OCI-M1 (cell line): Measurements from ENCODE around the gene SDC1.
"Not testable (repeated sequence)": the region's sequence is repeated elsewhere in the genome, so short reads cannot be mapped to it uniquely, and the experiment has no call there.

ENCODE experiments used
- DNase-seq: peaks from one replicate; lab custom pipeline; 2025; lab: John Stamatoyannopoulos, UW

The SDC1 gene, protein sequence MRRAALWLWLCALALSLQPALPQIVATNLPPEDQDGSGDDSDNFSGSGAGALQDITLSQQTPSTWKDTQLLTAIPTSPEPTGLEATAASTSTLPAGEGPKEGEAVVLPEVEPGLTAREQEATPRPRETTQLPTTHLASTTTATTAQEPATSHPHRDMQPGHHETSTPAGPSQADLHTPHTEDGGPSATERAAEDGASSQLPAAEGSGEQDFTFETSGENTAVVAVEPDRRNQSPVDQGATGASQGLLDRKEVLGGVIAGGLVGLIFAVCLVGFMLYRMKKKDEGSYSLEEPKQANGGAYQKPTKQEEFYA

DNA sequence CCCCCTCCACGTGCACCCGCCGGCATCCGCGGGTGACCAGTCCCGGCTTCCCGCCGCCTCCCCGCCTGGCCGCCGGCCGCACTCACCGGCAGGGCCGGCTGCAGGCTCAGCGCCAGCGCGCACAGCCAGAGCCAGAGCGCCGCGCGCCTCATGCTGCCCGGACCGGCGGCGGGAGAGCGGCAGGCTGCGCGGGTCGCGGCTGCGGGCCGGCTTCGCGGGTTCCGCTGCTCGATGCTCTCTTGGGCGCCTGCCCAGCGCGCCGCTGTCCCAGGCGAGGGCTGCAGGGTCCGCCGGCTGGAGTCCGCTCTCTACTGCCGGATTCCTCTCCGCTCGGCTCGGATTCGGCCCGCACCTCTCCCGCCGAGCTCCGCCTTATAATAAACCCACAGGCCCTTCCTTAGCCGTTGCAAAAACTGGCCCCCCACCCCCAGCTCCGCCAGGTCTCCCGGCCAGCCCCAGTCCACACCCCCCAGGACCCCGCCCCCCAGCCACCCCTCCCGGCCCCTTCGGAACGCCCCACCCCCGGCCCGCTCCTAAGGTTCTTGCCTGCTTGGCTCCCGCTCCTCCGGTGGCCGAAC is at the start of gene SDC1:
SDC1 (minus strand) TSS at position 415 of the 578 bp plus-strand sequence; CDS start at position 152, 263 bp downstream.
- DNase-seq, result peak; percentile 20

DNA sequence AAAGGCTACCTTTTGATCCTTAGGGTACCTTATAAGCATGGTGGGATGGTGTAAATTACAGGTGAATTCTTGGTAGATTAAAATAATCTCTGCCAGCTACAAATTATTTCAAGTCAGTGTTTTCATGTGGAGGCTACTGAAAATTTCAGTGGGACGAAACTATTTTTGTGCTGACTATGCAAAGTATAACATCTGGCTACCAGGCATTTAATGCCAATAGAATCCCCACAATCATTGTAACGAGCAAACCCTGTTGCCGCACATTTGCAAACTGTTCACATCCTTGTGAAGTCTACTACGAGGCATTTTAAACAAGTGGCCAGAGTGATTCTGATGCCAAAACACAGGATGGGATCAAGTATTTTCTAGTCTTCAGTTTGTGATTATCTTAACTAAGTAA is 48.1 kb upstream of the SDC1 start:
- no peak for DNase-seq

DNA sequence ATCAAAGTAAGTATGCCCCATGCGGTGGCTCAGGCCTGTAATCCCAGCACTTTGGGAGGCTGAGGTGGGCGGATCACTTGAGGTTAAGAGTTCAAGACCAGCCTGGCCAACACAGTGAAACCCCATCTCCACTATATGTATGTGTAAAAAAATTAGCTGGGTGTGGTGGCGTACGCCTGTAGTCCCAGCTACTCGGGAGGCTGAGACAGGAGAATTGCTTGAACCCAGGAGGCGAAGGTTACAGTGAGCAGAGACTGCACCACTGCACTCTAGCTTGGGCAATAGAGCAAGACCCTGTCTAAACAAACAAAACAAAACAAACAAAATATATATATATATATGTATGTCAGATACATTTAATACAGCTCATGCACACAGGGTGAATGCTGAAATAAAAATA is 43.4 kb upstream of the SDC1 start:
- DNase-seq, result not testable (repeated sequence)

DNA sequence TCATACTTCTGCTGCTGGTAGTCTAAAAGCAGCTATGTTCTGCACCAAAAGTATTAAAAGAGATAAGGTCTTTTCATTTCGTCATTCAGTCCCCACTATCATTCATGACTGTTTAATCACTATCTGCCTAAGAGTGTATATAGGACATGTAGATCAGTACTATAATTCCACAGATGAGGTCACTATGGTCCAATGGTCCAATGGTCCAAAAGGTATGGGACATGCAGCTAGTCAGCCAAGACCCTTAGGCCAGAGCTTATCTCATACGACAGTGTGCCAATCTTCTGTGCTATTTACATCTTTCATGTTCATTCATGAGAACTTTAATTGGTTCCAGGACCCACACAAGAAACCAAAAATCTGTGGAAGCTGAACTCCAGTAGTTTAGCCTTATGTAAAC is 42.6 kb upstream of the SDC1 start:
- no peak for DNase-seq

DNA sequence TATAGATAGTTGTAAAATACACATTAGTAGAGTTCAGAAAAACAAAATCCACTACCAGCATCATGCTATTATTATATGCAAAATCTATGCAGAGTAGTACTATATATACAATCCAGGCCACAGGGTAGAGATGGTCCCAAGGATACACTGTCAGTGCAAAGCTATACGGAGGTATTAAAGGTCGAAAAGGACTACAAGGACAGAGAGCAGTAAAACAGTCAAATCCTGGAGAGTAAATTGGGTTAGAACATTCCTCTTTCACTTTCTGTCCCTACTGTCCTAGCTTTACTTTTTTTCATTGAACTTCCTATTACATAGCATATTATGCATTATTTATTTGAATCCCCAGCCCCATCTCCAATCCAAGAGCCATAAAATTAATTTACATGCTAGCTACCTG is 39.7 kb upstream of the SDC1 start:
- DNase-seq, result no peak

DNA sequence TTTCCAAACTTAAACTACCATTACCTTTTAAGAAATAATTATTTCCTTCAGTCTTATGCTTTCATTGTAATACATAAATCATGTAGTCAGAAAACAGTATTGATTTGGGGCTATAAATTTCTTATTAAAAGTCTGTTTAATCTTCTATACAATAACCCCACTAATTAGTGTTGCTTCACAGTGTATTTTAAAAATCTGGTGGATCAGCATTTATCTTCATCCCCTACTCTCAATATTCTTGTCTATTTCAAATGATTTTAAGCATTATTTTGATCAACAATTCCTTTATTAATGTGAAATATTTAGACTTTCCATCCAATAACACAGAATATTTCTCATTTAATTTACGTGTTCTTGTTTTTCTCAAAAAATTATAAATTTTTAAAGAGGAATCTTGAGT is 32.5 kb upstream of the SDC1 start:
- no peak for DNase-seq

DNA sequence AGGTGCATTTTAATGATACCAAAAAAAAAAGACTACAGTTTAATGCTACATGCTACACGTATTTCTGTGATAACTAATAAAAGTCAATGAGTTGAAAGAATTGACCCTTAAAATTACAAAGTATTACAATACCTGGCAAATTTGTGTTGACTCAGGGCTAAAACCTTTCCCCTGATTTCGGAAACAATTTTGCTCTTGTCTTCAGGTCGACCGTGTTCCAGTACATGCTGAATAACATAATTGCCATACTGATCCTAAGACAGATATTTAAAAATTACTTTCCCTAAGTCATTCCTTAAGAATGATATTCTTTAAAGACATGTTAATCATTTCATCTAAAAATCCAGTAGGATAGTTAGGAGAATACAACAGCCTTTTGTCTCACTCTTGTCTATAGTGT is 29.8 kb upstream of the SDC1 start:
- no peak for DNase-seq

DNA sequence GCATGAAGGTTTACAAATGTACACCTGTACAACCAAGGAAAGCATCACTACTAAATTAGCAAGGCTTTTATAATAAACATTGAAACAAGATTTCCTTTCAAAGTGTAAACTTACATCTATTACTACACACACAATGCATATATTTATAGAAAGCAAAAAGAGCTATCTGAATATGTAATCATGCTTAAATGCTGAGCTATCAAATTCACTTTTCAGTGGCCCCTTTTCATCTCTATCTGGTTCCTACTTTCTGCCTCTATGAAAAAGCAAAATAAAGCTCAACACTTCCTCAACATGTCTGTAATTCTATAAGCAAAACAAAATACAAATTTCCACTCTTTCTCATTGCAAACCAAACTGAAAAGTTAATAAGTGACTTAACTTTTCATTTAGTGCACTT is 25.5 kb upstream of the SDC1 start:
- no peak for DNase-seq

DNA sequence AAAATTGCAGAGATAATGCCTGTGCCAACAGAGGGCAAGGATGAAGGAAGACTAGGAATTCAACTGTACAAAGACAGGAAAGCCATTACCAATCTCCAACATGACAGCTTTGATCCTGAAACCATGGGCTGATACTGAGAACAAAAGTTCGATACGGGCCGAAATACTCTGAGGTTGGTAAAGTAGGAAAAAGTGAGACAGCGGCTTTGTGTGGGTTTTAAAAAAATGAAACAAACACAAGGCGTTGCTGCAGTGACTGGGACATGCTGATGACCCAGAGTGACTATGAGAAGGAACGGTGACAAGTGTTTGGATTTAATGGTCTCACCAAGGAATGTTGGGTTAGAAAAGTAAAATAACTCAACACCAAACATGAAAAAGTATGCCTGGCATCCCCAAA is 24.2 kb upstream of the SDC1 start:
- DNase-seq, result no peak

DNA sequence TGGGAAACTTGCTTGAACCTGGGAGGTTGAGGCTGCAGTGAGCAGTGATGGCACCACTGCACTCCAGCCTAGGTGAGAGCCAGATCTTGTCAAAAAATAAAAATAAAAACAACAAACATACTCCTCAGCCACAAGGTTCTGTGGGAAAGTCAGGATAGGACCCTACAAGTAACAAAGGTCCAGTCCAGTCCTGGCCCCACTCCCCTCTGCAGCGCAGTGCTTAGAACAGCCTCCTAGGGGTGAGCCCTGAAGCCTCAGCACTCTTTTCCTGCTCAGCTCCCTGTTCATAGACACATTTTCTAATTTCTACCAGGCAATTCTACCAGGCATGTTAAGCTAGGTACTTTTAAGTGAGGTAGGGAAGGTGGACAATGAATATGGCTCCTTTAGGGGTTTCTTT is 22.2 kb upstream of the SDC1 start:
- DNase-seq, result no peak

DNA sequence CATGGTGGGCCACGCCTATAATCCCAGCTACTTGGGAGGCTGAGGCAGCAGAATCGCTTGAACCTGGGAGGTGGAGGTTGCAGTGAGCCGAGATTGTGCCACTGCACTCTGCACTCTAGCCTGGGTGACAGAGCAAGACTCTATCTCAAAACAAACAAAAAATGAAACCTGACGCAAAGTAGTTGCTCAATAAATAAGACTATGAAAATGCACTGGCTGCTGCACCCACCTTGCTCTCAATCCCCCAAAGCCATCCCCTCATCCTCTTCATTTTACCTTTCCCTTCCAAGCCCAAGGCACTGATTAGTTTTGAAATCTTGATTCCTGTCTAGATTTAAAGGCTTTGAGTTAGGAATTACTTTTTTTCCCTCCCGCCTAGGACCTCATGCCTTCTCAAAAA is 18.7 kb upstream of the SDC1 start:
- not testable (repeated sequence) for DNase-seq

DNA sequence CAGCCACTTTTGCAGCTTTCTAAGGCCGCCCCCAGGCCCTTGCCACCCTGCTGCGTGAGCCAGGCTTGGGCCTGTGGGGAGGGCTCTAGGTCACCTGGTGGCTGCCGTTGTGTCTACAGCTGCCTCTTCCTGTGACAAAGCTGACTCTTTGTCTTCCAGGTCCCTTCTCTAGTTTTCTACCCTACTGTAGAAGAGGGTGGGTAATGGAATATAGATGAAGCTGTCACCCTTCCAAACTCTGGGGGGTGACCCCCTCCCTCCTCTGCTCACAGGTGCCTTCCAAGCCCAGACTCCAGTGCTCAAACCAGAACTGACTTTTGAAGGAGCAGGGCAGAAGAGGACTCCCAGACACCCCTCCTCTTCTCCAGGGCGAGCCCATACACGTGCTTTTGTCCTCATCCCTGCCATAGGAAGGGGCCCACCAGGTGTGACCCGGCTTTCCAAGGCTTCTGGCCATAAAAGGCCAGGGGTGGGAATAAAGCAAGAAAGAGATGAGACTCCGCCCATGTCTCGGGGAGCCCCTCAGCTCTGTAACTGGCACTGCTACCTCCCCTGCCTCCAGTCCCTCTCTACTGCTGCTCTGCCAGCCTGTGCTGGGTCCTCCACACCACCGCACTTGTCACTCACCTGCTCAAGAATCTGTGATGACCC is 17.9 kb upstream of the SDC1 start:
- no peak for DNase-seq

DNA sequence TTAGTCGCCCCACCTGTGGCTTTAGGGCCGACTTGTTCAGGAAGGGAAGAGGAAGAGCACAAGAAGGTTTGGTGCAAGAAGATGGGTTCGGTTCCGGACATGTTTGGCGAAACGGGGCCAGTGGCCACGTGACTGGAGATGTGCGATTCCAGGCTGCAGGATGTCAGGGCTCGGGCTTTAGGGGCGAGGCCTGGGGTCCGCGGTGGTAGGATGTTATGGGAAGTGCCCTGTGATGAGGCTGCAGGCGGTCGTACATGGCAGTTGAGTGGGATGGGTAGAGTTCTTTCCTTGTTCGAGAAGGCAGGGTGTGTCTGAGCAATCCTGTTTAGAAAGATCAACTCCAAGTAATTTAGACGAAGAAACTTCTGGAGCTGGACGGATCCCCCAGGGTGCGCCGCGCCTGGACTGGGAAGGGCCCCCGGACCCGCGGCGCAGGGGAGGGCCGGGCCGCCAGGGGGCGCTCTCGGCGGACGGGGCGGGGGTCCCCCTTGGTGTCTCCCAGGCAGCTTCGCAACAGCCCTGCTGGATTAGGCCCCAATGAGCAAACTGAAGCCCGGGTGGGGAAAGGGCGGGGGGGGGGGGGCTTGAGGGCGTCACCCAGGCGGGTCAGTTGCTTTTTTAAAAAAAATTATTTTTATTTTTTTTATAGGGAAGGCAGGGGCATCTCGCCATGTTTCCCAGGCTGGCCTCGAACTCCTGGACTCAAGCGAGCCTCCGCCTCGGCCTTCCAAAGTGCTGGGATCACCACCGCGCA is 17.2 kb upstream of the SDC1 start:
- DNase-seq, result no peak

DNA sequence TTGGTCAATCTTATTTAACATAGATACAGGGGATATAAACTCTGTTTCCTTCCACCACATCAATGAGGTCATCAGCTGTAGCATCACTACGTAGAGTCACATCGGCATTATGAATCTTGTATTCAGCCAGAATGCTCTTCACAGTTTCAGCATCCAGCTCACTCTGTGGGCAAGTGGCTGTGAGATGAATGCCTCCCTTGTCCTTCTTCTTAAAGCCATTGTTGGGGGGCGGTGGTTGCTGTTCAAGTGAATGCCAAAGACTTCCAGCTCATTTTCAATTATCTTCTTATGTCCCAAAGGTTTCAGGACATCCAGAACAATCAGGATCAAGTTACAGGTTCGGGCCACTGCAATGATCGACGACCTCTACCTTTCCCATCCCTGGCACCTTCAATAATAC is 15.4 kb upstream of the SDC1 start:
- not testable (repeated sequence) for DNase-seq

DNA sequence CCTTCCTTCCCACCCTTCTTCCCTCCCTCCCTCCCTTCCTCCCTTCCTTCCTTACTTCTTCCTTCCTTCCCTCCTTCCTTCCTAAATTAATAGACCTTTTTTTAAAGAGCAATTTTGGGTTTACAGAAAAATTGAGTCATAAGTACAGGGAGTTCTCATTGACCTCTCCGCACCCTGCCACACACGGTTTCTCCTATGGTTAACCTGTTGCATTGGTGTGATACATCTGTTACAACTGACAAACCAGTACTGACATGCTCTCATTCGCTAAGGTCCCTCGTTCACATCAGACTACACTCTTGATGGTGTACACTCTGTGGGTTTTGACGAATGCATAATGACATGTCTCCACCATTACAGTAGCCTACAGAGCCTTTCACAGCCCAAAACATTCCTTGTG is 11.6 kb upstream of the SDC1 start:
- DNase-seq, result no peak

DNA sequence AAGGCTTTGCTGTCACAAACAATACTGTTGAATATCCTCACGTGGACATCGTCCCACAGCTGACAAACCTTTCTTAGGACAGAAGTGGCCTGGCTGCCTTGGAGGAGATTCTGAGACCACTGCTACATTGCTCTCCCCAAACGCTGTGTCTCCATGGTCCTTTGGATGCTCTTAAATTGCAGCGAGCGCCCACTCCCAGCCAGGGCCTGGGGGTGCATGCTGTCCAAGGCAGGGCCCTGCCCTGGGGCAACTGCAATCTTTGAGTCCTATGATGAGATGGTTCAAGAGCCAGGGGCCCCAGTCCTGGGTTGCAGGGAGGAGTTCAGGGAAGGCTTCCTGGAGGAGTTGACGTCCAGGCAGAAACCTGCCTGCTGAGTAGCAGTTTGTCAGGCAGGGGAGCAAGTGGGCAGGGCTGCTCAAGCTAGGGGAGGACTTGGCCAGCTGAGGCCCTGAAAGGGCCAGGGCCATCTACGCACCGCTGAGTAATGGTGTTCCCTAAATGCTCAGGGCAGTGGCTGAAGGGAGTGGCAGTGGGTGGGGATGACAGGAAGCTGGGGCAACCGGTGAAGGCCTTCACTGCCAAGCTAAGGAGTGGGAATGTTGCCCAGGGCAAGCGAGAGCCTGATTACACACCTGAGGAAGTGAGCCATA is 10.8 kb upstream of the SDC1 start:
- DNase-seq, result no peak

DNA sequence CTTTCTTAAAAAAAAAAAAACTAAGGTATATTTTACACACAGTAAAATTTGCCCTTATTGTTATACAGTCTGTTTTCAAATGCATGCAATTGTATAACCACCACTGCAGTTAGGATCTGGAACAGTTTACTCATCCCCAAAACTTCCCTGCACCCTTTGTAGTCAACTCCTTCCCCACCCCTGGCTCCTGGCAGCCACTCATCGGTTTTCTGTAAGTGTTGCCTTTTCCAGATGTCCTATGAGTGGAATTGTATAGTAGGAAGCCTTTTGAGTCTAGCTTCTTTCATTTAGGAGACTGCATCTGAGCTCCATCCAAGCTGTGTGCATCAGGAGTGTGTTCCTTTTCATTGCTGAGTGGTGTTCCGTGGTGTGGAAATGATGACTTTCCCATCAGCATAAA is 9.7 kb upstream of the SDC1 start:
- DNase-seq, result not testable (repeated sequence)

DNA sequence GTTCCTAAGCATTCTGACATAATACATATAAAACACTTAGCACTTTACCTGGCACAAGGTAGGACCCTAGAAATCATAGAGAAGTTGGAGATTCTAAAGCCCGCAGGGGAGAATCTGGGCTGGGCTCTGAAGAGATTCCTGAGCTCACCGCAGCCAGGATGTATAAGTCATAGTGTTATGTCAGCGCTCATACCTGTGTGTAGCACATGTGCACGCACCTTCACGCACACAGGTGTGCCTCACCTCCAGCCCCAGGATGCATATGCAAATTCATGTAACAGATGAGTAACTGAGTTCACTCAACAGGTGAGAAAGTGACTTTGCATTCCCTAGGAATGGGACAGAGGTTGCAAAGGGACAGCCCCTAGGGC is 7.9 kb upstream of the SDC1 start:
- no peak for DNase-seq

DNA sequence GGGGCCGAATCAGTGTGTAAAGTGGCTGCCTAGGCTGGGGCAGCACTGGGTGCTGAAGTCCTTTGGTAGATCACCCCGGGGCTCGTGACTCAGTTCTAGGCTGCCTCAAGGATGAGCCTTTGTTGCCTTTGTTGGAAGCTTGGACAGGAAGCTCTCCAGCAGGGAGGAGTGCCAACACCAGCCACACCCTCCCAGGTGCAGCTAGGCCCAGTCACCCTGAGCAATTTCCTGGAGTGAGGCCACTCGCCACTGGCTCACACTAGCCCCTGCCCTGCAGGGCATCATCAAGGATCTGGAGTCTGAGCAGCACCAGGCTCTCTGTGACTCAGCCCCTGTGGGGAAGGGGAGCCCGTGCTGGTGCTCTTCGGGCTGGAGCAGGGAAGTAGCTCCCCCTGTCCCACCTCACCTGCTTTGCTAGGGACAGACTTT is 6.7 kb upstream of the SDC1 start:
- DNase-seq, result no peak

DNA sequence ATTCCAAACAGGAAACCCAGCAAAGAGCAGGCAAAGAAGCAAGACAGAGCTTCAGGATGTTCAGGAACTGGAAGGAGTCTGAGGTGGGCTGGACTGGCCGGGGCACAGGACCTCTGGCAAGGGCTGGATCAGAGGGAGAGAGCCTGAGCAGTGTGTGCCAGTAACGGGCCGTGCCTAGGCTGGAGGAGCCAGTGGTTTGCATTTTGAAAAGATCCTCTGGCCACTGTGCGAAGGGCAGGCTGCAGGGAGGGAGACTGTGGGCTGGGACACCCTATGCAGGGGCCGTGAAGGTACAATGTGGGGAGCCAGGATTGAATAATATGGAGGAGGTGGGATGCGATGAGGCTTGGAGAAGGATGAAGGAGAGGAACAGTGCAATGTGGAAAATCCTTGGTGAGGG is 6.2 kb upstream of the SDC1 start:
- DNase-seq, result no peak

DNA sequence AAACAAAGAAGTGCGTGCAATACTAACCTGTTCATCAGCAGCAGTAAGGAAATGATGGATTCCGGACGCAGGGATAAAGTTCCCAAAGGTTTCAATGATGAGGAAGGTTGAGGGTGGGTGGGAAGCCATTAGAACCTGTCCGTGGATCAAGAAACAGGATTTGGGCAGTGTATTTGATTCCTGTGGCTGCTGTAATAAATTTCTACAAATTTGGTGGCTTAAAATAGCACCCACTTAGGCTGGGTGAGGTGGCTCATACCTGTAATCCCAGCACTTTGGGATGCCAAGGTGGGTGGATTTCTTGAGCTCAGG is 5.1 kb upstream of the SDC1 start:
- no peak for DNase-seq

DNA sequence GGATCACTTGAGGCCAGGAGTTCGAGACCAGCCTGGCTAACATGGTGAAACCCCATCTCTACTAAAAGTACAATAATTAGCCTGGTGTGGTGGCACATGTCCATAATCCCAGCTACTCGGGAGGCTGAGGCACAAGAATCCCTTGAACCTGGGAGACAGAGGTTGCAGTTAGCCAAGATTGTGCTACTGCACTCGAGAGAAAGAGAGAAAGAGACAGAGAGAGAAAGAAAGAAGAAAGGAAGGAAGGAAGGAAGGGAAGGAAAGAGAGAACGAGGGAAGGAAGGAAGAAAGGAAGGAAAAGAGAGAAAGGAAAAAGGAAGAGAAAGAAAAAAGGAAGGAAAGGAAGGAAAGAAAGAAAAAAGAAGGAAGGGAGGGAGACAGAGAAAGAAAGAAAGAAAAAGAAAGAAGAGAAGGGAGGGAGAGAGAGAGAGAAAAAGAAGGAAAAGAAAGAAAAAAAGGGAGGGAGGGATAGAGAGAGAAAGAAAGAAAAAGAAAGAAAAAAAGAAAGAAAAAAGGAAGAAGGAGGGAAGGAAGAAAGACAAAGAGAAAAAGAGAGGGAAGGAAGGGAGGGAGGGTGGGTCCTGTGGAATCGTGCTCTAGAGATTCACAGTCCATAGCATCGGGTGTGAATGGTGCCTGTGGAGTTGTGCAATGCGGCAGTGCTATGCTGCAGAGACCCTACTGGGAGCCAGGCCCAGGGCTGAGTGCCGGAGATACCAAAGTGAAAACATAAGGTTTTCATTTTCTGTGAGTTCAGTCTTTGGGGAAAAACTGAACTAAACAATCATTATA is 4.6 kb upstream of the SDC1 start:
- DNase-seq, result no peak
